GM19438 (cell line): ENCODE measurements around the gene ITGAD.

Experiments
- ATAC-seq: cut with Tn5 transposase; IDR thresholded peaks from one replicate; pipeline ENCODE4 v1.9.1; 2021; ENCODE audit warnings: low read depth; ENCODE audit not compliant: unreplicated experiment

Gene ITGAD

GRCh38 chr16:31458073-31458843 lies 65.1 kb downstream of the ITGAD start:
- peak; percentile 24 for ATAC-seq

GRCh38 chr16:31458844-31459686 lies 65.9 kb downstream of the ITGAD start, which contains the start of gene ARMC5:
TSS of gene ARMC5 (plus strand) at chr16:31459501. CDS start at chr16:31459525, 24 bp downstream.
- ATAC-seq = peak; percentile 69

GRCh38 chr16:31459687-31460581 lies 66.8 kb downstream of the ITGAD start:
- ATAC-seq = peak; percentile 68

- ATAC-seq = no peak
Measured at GRCh38 chr16:31460582-31461002, 67.5 kb downstream of the ITGAD start.

- ATAC-seq = no peak
Measured at GRCh38 chr16:31461201-31461920, 68.2 kb downstream of the ITGAD start.

GRCh38 chr16:31461921-31462804 lies 69.0 kb downstream of the ITGAD start:
- ATAC-seq = no peak

- ATAC-seq = no peak
Measured at GRCh38 chr16:31464348-31464769, 71.2 kb downstream of the ITGAD start.

- no peak for ATAC-seq
Measured at GRCh38 chr16:31464781-31465260, 71.7 kb downstream of the ITGAD start.

GRCh38 chr16:31465788-31466370 lies 72.7 kb downstream of the ITGAD start:
- no peak for ATAC-seq

- ATAC-seq = no peak
Measured at GRCh38 chr16:31466381-31466841, 73.3 kb downstream of the ITGAD start.

GRCh38 chr16:31467151-31467773 lies 74.1 kb downstream of the ITGAD start:
- ATAC-seq = peak; percentile 80

- ATAC-seq = no peak
Measured at GRCh38 chr16:31467858-31468257, 74.7 kb downstream of the ITGAD start.

GRCh38 chr16:31470615-31471014 lies 77.5 kb downstream of the ITGAD start:
- ATAC-seq = no peak

- no peak for ATAC-seq
Measured at GRCh38 chr16:31471241-31471874, 78.2 kb downstream of the ITGAD start.

- ATAC-seq = no peak
Measured at GRCh38 chr16:31471875-31472708, 79.0 kb downstream of the ITGAD start, which contains the start of gene TGFB1I1. TSS of gene TGFB1I1 (plus strand) at chr16:31472152. CDS start at chr16:31472189, 37 bp downstream.

- ATAC-seq = no peak
Measured at GRCh38 chr16:31472709-31473203, 79.6 kb downstream of the ITGAD start.
